Measurements from ENCODE around the gene SRSF8.

SRSF8 gene

DNA sequence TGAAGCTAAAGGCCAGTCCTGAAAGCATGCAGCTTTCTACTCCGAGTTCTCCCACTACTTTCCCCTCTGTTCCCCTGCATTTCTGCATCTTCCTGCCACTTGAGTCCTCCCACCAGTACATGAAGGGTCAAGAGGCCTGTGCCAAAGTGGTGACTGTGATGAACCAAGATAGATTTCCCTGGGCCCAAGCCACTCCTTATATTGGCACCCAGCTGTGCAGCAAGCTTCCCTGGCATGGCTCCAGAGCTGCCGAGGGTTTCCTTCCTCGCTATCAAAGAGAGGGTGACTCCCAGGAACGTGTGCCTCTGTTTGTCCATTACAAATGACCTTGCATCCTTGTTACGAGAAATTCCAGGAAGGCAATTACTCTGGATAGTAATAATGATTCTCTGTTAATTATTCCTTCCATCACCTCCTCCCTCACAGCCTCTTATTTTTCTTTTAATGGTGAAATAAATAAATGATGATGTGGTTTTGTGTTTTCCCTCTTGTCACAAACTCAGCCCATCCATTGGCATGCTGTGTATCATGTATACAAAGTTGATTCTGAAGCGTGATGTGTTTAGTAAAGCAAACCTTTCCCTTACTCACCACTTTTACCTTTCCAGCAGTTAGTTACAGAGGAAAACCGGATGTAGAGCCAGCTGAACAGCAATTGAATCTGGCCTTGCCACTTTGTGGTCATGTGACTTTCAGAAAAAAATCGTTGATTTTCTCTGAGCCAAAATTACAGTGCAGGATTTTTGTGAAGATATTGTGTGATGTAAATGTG is 8.3 kb downstream of the SRSF8 start:
- no peak overlapping the region for H3K27ac ChIP-seq (ENCODE audit: low read depth, low read length)
- no peak overlapping the region for H3K9ac ChIP-seq (ENCODE audit: low read length)
- H3K27me3 ChIP-seq (ENCODE audit: control insufficient read depth, insufficient read depth, low read length), result no peaks in the 10 kb centered on the region
- H3K4me1 ChIP-seq (ENCODE audit: control insufficient read depth, insufficient read depth, low read length), result no peaks in the 10 kb centered on the region
- H3K4me3 ChIP-seq (ENCODE audit: low read length), result no peak overlapping the region
- H3K36me3 ChIP-seq (ENCODE audit: control insufficient read depth, insufficient read depth, low read length), result no peaks in the 10 kb centered on the region

DNA sequence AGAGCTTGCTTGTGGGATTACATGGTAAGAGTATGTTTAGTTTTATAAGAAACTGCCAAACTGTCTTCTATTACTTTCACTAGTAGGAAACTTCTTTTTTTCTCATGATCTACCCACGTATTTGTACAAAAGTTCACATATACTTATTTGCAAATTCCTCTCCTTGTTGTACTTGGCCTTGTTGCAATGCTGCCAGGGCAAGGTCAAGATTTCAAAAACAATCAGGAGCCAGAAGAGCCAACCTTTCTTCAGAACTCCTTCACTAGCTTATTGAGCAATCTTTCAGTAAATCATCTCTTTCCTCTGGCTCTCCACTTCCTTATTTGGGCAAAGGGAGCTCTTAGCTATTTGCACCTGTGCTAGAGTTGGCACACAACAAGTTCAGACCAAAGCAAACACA is 9.7 kb downstream of the SRSF8 start:
- Histone ChIP-seq H3K27me3 (ENCODE audit: control insufficient read depth, insufficient read depth, low read length) (no peaks in the 10 kb centered on the region), H3K9ac (ENCODE audit: low read length) (no peak overlapping the region), H3K27ac (ENCODE audit: low read depth, low read length) (no peak overlapping the region), H3K36me3 (ENCODE audit: control insufficient read depth, insufficient read depth, low read length) (no peaks in the 10 kb centered on the region), H3K4me1 (ENCODE audit: control insufficient read depth, insufficient read depth, low read length) (no peaks in the 10 kb centered on the region), H3K4me3 (ENCODE audit: low read length) (no peak overlapping the region)

DNA sequence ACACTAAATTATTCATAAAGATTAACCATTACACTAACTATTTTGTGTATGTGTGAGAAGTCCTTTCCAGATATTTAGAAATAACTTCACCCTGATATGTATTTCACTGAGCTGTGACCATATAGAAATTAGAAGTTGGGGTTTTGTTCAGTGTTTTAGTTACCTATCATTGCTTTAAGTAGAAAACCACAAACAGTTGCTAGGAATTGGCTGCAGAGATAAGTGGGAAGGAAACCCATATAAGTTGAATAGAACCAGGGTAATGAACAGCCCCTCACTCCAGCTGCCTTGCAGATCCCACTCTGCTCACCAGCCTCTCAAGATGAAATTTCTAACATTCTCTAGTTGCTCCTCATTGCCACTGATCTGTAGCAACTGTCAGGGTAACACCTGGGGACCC is 10.3 kb downstream of the SRSF8 start:
- Histone ChIP-seq H3K9ac (ENCODE audit: low read length) (no peak overlapping the region), H3K4me1 (ENCODE audit: control insufficient read depth, insufficient read depth, low read length) (no peaks in the 10 kb centered on the region), H3K4me3 (ENCODE audit: low read length) (no peak overlapping the region), H3K27ac (ENCODE audit: low read depth, low read length) (no peak overlapping the region), H3K27me3 (ENCODE audit: control insufficient read depth, insufficient read depth, low read length) (no peaks in the 10 kb centered on the region), H3K36me3 (ENCODE audit: control insufficient read depth, insufficient read depth, low read length) (no peaks in the 10 kb centered on the region)

DNA sequence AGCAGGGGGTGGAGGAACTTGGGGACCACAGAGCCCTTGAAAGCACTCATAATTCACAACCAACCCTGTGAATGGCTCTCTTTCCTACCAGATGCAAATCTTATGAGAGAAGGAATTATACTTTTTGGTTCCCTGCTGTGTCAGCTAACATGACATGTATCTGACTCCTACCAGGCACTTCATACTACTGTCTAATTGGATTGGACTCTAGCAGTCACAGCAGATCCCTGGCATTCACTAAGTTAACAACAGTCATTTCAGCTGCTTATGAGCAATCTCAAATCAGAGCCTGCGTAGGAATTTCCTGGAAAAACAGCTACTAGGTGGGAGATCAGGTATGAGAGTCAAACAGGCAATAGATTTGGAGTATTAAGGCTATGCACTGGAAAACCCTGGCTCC is 11.8 kb downstream of the SRSF8 start:
- H3K36me3 ChIP-seq (ENCODE audit: control insufficient read depth, insufficient read depth, low read length), result no peaks in the 10 kb centered on the region
- no peak overlapping the region for H3K27ac ChIP-seq (ENCODE audit: low read depth, low read length)
- no peak overlapping the region for H3K4me3 ChIP-seq (ENCODE audit: low read length)
- H3K27me3 ChIP-seq (ENCODE audit: control insufficient read depth, insufficient read depth, low read length), result no peaks in the 10 kb centered on the region
- H3K4me1 ChIP-seq (ENCODE audit: control insufficient read depth, insufficient read depth, low read length), result no peaks in the 10 kb centered on the region
- H3K9ac ChIP-seq (ENCODE audit: low read length), result no peak overlapping the region

DNA sequence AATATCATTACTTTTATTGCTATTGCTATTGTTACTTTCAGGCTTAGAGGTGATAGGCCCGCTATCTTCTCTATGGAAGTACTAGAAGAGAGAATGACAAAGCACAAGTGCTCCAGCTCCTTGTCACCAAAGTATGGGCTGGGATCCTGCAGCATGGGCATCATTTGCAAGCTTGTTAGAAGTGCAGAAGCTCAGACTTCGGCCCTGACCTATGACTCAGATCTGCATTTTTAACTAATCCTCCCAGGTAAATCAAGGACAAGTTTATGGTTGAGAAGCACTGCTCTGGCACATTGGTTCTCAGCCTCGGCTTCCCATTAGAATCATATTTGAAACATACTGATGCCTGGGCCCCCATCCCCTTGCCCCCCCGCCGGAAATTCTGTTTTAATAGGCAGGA is 14.3 kb downstream of the SRSF8 start:
- H3K36me3 ChIP-seq (ENCODE audit: control insufficient read depth, insufficient read depth, low read length), result no peaks in the 10 kb centered on the region
- no peak overlapping the region for H3K27ac ChIP-seq (ENCODE audit: low read depth, low read length)
- no peaks in the 10 kb centered on the region for H3K4me1 ChIP-seq (ENCODE audit: control insufficient read depth, insufficient read depth, low read length)
- no peak overlapping the region for H3K9ac ChIP-seq (ENCODE audit: low read length)
- no peaks in the 10 kb centered on the region for H3K27me3 ChIP-seq (ENCODE audit: control insufficient read depth, insufficient read depth, low read length)
- no peak overlapping the region for H3K4me3 ChIP-seq (ENCODE audit: low read length)

DNA sequence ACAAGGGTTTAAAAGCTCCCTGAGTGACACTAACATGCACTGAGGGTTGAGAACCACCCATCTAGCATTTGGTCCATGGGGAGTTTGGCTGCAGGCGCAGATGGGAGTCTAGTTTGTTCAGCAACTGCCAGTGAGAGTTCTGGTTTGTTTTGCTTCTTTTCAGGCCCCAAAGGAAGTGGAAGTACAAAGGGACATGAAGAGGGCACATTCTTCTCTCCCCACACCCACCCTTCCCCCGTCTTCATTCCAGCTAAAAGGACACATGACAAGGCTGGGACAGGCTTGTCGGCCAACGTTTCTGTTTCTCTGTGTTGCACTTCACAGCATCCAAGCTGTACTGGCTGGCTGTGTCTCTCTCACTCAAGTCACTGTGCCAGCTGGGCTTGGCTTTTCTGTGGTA is 14.7 kb downstream of the SRSF8 start:
- no peak overlapping the region for H3K4me3 ChIP-seq (ENCODE audit: low read length)
- no peaks in the 10 kb centered on the region for H3K4me1 ChIP-seq (ENCODE audit: control insufficient read depth, insufficient read depth, low read length)
- no peaks in the 10 kb centered on the region for H3K36me3 ChIP-seq (ENCODE audit: control insufficient read depth, insufficient read depth, low read length)
- no peak overlapping the region for H3K27ac ChIP-seq (ENCODE audit: low read depth, low read length)
- H3K9ac ChIP-seq (ENCODE audit: low read length), result no peak overlapping the region
- no peaks in the 10 kb centered on the region for H3K27me3 ChIP-seq (ENCODE audit: control insufficient read depth, insufficient read depth, low read length)

DNA sequence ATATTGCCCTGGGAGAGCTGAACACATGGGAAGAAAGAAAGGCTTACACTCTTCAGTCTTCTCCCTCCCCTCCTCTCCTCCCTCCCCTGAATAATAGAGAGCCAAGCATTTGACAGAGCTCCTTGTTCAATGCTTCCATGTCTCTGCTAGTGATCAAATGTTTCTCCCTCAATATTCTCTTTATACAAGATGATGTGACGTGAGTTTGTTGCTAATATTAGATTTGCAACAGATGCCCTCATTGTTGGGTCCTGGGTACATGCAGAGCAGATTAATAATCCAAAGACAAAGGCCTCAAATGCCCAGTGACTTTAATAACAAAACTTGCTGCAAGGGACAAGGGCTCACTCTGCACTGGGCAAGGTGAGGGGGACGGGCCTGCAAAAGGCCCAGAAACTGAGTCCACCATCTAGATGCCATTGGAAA is 15.9 kb downstream of the SRSF8 start:
- H3K9ac ChIP-seq (ENCODE audit: low read length), result no peak overlapping the region
- H3K27ac ChIP-seq (ENCODE audit: low read depth, low read length), result peak overlapping the region; percentile 57
- no peaks in the 10 kb centered on the region for H3K27me3 ChIP-seq (ENCODE audit: control insufficient read depth, insufficient read depth, low read length)
- no peak overlapping the region for H3K4me3 ChIP-seq (ENCODE audit: low read length)
- H3K4me1 ChIP-seq (ENCODE audit: control insufficient read depth, insufficient read depth, low read length), result no peaks in the 10 kb centered on the region
- no peaks in the 10 kb centered on the region for H3K36me3 ChIP-seq (ENCODE audit: control insufficient read depth, insufficient read depth, low read length)

DNA sequence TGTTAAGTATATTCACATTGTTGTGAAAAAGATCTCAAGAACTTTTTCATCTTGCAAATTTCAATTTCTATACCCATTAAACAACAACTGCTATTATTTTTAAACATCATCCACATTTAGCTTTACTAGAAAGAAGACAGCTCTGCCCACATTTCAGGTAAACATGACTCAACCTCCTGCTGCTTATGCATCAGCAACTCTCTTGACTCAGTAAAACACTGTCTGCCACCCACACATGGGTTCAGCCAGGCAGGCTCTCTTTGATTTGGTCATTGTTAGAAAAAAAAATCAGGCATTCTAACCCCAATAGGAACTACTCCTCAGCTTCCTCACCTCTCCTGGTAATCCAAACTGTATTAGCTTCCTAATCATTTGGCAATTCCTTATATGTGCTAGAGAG is 17.8 kb downstream of the SRSF8 start:
- Histone ChIP-seq H3K27ac (ENCODE audit: low read depth, low read length) (no peak overlapping the region), H3K9ac (ENCODE audit: low read length) (no peak overlapping the region), H3K36me3 (ENCODE audit: control insufficient read depth, insufficient read depth, low read length) (no peaks in the 10 kb centered on the region), H3K4me1 (ENCODE audit: control insufficient read depth, insufficient read depth, low read length) (no peaks in the 10 kb centered on the region), H3K4me3 (ENCODE audit: low read length) (no peak overlapping the region), H3K27me3 (ENCODE audit: control insufficient read depth, insufficient read depth, low read length) (no peaks in the 10 kb centered on the region)

DNA sequence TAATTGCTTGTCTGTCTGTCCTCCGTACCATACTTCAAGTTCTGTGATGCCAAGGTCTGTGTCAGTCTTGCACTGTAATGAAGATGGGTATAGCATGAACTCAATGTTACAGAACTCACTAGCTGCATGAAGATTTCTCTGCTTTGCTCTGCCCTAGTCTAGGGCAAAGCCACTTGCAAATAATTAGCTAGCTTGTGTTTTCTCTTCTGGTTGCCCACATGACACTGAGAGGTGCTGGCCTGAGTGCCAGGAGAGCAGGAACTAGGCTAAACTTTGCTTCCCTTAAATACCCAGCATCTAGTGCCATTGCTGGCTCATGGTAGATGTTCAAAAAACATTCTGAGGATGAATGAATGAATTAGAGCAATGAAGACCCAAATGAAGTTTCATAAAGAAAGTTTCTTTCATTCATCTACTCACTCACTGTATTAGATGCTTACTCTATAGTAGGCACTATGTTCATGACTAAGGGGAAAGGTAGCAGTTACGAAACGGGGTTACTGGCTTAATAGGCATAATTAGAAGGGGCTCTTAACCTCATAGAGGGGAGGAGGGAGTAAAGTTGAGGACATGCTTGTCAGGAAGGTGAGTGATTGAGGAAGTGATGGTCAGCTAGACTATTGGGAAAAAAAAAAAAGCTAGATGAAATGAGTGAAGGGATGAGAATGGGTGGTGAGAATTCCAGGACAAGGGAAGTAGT is 18.5 kb downstream of the SRSF8 start:
- no peaks in the 10 kb centered on the region for H3K4me1 ChIP-seq (ENCODE audit: control insufficient read depth, insufficient read depth, low read length)
- no peaks in the 10 kb centered on the region for H3K36me3 ChIP-seq (ENCODE audit: control insufficient read depth, insufficient read depth, low read length)
- no peak overlapping the region for H3K4me3 ChIP-seq (ENCODE audit: low read length)
- no peak overlapping the region for H3K27ac ChIP-seq (ENCODE audit: low read depth, low read length)
- H3K27me3 ChIP-seq (ENCODE audit: control insufficient read depth, insufficient read depth, low read length), result no peaks in the 10 kb centered on the region
- H3K9ac ChIP-seq (ENCODE audit: low read length), result no peak overlapping the region

DNA sequence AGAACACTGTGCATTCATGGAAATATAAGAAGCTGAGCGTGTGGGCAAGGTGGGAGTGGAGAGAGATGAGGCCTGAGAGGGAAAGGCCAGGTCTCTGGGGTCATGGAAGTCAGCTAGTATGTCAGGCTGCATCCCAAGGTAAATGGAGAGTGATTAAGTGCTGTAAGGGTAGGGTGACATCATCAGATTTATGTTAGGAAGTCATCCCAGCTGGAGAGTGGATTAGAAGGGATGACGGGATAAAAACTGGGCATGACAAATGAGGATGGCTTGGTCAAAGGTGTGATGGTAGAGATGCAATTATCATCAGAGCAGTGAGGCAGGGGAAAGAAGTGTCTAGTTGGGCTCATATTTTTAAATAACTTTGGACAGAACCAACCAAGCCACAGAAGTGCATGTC is 19.4 kb downstream of the SRSF8 start:
- Histone ChIP-seq H3K9ac (ENCODE audit: low read length) (no peak overlapping the region), H3K36me3 (ENCODE audit: control insufficient read depth, insufficient read depth, low read length) (no peaks in the 10 kb centered on the region), H3K4me1 (ENCODE audit: control insufficient read depth, insufficient read depth, low read length) (peaks cover 4% of the 10 kb centered on the region), H3K27ac (ENCODE audit: low read depth, low read length) (no peak overlapping the region), H3K27me3 (ENCODE audit: control insufficient read depth, insufficient read depth, low read length) (no peaks in the 10 kb centered on the region), H3K4me3 (ENCODE audit: low read length) (no peak overlapping the region)

DNA sequence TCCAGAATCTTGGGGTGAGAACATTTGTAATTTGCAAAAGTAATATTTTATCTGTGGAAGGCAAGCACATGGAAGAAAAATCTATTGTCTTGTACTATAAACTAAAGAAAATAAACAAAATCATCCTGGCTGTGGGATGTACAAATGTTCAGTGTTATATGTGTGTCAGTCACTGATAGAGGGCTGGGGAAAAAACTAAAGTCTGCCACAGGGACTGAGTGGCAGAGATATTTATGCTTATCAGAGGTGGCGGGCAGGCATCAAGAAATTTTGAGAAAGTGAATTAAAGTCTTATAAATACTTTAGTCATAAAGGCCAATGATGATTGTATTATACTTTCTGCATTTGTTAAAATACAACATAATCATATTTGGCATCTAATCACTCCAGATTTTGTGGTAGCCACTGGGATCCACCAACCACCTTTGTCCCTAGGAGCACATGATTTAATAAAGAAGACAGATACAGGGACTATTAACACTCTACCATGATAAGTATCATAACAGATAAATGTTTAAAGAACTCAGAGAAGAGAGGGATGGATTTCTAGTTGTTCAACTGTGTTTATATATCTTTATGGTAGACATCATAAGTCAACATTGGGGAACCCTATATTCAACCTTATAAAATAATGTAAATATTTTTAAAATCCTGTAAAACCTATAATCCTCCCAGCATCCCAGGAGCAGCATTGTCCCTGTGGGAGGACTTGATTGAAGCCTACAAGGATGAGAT is 20.3 kb downstream of the SRSF8 start:
- Histone ChIP-seq H3K27ac (ENCODE audit: low read depth, low read length) (no peak overlapping the region), H3K4me1 (ENCODE audit: control insufficient read depth, insufficient read depth, low read length) (peaks cover 4% of the 10 kb centered on the region), H3K4me3 (ENCODE audit: low read length) (no peak overlapping the region), H3K27me3 (ENCODE audit: control insufficient read depth, insufficient read depth, low read length) (no peaks in the 10 kb centered on the region), H3K36me3 (ENCODE audit: control insufficient read depth, insufficient read depth, low read length) (no peaks in the 10 kb centered on the region), H3K9ac (ENCODE audit: low read length) (no peak overlapping the region)

DNA sequence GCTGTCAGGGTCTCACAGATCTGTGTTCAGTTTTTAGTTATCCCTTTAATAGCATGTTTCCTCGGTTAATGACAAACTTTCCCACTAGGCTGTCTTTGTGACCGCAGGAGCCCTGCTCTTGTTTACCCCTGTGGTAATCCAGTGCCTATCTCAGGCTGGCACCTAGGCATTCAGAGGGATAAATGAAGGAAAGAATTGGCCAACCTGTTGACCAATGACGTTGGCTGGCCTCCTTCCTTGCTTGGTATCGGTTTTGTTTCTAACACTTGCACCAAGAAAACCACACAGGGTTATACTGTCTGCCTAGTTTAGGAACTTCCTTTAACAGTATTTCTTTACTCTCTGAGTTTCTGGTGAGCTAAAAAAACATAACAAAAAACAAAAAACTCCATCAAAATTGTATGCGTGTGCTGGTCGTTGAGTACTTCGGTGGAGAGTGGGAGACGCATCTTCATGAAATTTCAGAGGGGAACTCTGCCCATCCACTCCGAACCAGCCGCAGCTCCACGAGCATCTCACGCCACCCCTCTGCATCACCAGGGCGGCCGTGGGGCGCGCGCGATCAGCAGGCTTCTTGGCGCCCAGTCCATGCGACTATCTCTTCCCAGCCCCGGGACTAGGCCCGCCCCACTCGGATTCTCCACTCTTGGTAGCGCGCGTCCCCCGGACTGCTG is 22.4 kb downstream of the SRSF8 start:
- H3K27me3 ChIP-seq (ENCODE audit: control insufficient read depth, insufficient read depth, low read length), result no peaks in the 10 kb centered on the region
- no peak overlapping the region for H3K9ac ChIP-seq (ENCODE audit: low read length)
- H3K27ac ChIP-seq (ENCODE audit: low read depth, low read length), result peak overlapping the region; percentile 74
- H3K4me1 ChIP-seq (ENCODE audit: control insufficient read depth, insufficient read depth, low read length), result peaks cover 4% of the 10 kb centered on the region
- H3K36me3 ChIP-seq (ENCODE audit: control insufficient read depth, insufficient read depth, low read length), result no peaks in the 10 kb centered on the region
- H3K4me3 ChIP-seq (ENCODE audit: low read length), result peak overlapping the region; percentile 88

Measured in rectal smooth muscle tissue (tissue), 1 donor.